ENCODE results near the gene RBSN. TPM values are rescaled to one million over a fixed set of nuclear protein-coding genes. Genes with fewer than 3 reads are reported as not detected.

RBSN gene
- total and polyA plus RNA-seq, 2 donors (not counting 1 experiment from before 2014, with no cell fraction given): 7.1 to 32.6 TPM

DNA sequence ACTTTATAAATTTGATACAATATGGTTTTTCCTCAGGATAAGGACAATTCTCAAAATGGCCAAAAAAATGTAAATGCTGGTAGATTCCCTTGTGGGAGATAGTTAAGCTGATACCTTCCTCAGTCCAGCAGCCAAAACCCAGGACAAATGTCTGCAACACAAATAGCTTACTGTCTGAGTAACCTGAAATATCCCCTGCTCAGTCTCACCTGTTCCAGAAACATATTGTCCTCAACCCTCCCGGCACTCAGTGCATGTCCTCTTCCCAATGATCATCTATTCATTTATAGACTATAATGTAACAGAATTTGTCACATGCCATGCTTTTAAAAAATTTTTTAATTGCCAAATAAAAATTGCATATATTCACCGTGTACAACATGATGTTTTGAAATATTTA lies 12.2 kb downstream of the RBSN start:
- no peak for DNase-seq
- 100% methylated on average over 1 of the region's 2 CpGs for WGBS (ENCODE audit: insufficient coverage)
- ChIA-PET POLR2A (no interaction called here), CTCF (no interaction called here)
- H3K9me3 ChIP-seq (ENCODE audit: control extremely low read depth in 1 of 3, control insufficient read depth in 2 of 3, insufficient read depth in 1 of 3, low read length in 2 of 3): no peaks in the 10 kb centered on the region
- Mint-ChIP-seq H3K27ac (no peak overlapping the region), H3K9me3 (ENCODE audit: insufficient read depth) (no peaks in the 10 kb centered on the region), H3K27me3 (no peaks in the 10 kb centered on the region), H3K4me3 (no peak overlapping the region), H3K4me1 (no peaks in the 10 kb centered on the region)
- no peaks in the 10 kb centered on the region for H3K27me3 ChIP-seq (replicated peaks in 1 of 4; ENCODE audit: control extremely low read depth in 1 of 4, control insufficient read depth in 3 of 4, insufficient read depth in 4 of 4, low read length in 3 of 4)
- peaks cover 6% of the 10 kb centered on the region for H3K79me2 ChIP-seq (ENCODE audit: control insufficient read depth, insufficient read depth, low read length)
- H3K36me3 ChIP-seq (replicated peaks in 1 of 2; ENCODE audit: control extremely low read depth in 1 of 2, control insufficient read depth in 1 of 2, extremely low read depth in 1 of 2, insufficient read depth in 2 of 2, low read length in 1 of 2): peaks cover 0 to 71% of the 10 kb centered on the region in 2 experiments
- no peak overlapping the region for H2AFZ ChIP-seq (ENCODE audit: insufficient read depth, low read depth, low read length, poor library complexity, severe bottlenecking)
- H3K4me1 ChIP-seq (ENCODE audit: control insufficient read depth in 2 of 2, insufficient read depth in 2 of 2, low read length in 2 of 2): no peaks in the 10 kb centered on the region
- H3K4me3 ChIP-seq (ENCODE audit: control extremely low read depth in 1 of 5, extremely low read depth in 1 of 5, insufficient read depth in 1 of 5, low read depth in 2 of 5, low read length in 4 of 5): no peak overlapping the region
- ATAC-seq (ENCODE audit: low read depth): no peak
- H4K20me1 ChIP-seq (ENCODE audit: control insufficient read depth, insufficient read depth, low read length, poor library complexity, severe bottlenecking): no peaks in the 10 kb centered on the region
- intact Hi-C loops (cut with micrococcal nuclease): no loop called here
- no peak overlapping the region for H3K9ac ChIP-seq (ENCODE audit: low read length)
- H3K27ac ChIP-seq (ENCODE audit: low read length in 2 of 2): no peak overlapping the region
- TF ChIP-seq, protein P1, sequence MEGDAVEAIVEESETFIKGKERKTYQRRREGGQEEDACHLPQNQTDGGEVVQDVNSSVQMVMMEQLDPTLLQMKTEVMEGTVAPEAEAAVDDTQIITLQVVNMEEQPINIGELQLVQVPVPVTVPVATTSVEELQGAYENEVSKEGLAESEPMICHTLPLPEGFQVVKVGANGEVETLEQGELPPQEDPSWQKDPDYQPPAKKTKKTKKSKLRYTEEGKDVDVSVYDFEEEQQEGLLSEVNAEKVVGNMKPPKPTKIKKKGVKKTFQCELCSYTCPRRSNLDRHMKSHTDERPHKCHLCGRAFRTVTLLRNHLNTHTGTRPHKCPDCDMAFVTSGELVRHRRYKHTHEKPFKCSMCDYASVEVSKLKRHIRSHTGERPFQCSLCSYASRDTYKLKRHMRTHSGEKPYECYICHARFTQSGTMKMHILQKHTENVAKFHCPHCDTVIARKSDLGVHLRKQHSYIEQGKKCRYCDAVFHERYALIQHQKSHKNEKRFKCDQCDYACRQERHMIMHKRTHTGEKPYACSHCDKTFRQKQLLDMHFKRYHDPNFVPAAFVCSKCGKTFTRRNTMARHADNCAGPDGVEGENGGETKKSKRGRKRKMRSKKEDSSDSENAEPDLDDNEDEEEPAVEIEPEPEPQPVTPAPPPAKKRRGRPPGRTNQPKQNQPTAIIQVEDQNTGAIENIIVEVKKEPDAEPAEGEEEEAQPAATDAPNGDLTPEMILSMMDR (IDR thresholded peaks at IDR 0.05): no peak
- no peak for TF ChIP-seq EZH2 (IDR thresholded peaks at IDR 0.05; ENCODE audit: borderline replicate concordance, insufficient read depth, low read depth, low read length, poor library complexity, severe bottlenecking)
- no peak overlapping the region for H3K4me2 ChIP-seq (replicated peaks; ENCODE audit: low read depth, low read length, poor library complexity, severe bottlenecking)

DNA sequence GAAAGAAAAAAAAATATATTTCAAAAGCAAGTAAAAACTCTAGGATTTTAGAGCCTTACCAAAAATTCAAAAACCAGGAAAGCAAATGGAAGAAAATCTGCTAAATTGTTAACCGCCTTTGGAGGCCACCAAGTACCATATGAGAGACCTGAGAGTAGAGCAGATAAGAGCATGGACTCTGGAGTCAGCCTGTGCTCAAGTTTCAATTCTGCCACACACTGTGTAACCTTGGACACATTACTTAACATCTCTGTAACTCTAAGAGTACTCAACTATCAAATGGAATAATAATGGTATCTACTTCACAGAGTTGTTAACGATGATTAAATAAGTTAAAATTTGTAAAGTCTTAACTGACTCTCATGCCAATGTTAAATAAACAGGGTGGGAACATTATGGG lies 12.7 kb downstream of the RBSN start:
- intact Hi-C loops (cut with micrococcal nuclease): no loop called here
- no peaks in the 10 kb centered on the region for H3K4me1 ChIP-seq (ENCODE audit: control insufficient read depth in 2 of 2, insufficient read depth in 2 of 2, low read length in 2 of 2)
- WGBS (ENCODE audit: insufficient coverage): 100% methylated on average over 1 of the region's 2 CpGs
- POLR2A ChIA-PET: no interaction called here
- H3K4me3 ChIP-seq (ENCODE audit: control extremely low read depth in 1 of 5, extremely low read depth in 1 of 5, insufficient read depth in 1 of 5, low read depth in 2 of 5, low read length in 4 of 5): no peak overlapping the region
- H3K9ac ChIP-seq (ENCODE audit: low read length): no peak overlapping the region
- H3K9me3 Mint-ChIP-seq (ENCODE audit: insufficient read depth): no peaks in the 10 kb centered on the region
- H4K20me1 ChIP-seq (ENCODE audit: control insufficient read depth, insufficient read depth, low read length, poor library complexity, severe bottlenecking): no peaks in the 10 kb centered on the region
- ATAC-seq (ENCODE audit: low read depth): no peak
- H3K27ac Mint-ChIP-seq: no peak overlapping the region
- no peaks in the 10 kb centered on the region for H3K27me3 Mint-ChIP-seq
- TF ChIP-seq, protein P1 (IDR thresholded peaks at IDR 0.05): no peak
- no peak for TF ChIP-seq EZH2 (IDR thresholded peaks at IDR 0.05; ENCODE audit: borderline replicate concordance, insufficient read depth, low read depth, low read length, poor library complexity, severe bottlenecking)
- H3K27me3 ChIP-seq (replicated peaks in 1 of 4; ENCODE audit: control extremely low read depth in 1 of 4, control insufficient read depth in 3 of 4, insufficient read depth in 4 of 4, low read length in 3 of 4): no peaks in the 10 kb centered on the region
- CTCF ChIA-PET: interaction anchor here (0.7 kb wide), 1 partner anchor 1943 kb away, joined by 3 read pairs; no protein-coding TSS in a partner anchor
- no peak overlapping the region for H2AFZ ChIP-seq (ENCODE audit: insufficient read depth, low read depth, low read length, poor library complexity, severe bottlenecking)
- H3K27ac ChIP-seq (ENCODE audit: low read length in 2 of 2): no peak overlapping the region
- H3K4me3 Mint-ChIP-seq: no peak overlapping the region
- no peak for DNase-seq
- no peak overlapping the region for H3K4me2 ChIP-seq (replicated peaks; ENCODE audit: low read depth, low read length, poor library complexity, severe bottlenecking)
- peaks cover 0 to 71% of the 10 kb centered on the region in 2 experiments for H3K36me3 ChIP-seq (replicated peaks in 1 of 2; ENCODE audit: control extremely low read depth in 1 of 2, control insufficient read depth in 1 of 2, extremely low read depth in 1 of 2, insufficient read depth in 2 of 2, low read length in 1 of 2)
- H3K9me3 ChIP-seq (ENCODE audit: control extremely low read depth in 1 of 3, control insufficient read depth in 2 of 3, insufficient read depth in 1 of 3, low read length in 2 of 3): no peaks in the 10 kb centered on the region
- no peaks in the 10 kb centered on the region for H3K4me1 Mint-ChIP-seq
- H3K79me2 ChIP-seq (ENCODE audit: control insufficient read depth, insufficient read depth, low read length): peaks cover 6% of the 10 kb centered on the region

Measured in B cell (primary cell).